GM18951 (cell line): ENCODE results near the gene ZNF93.

ENCODE experiments used
- POLR2A ChIP-seq: IDR thresholded peaks from 4 replicates; pipeline ENCODE4 v1.6.1; 2011; ENCODE audit warnings: mild to moderate bottlenecking; ENCODE audit not compliant: insufficient read length, insufficient read depth; ENCODE audit errors: extremely low read depth
- in situ Hi-C: fragments of 300-500 bp; cut with MboI; formaldehyde crosslinking; loops from one replicate; pipeline ENCODE4 v1.12.0; 2022; ENCODE audit warnings: low sequenced_read_pairs, mixed read lengths, inconsistent platforms; ENCODE audit not compliant: unreplicated experiment

The ZNF93 gene

DNA sequence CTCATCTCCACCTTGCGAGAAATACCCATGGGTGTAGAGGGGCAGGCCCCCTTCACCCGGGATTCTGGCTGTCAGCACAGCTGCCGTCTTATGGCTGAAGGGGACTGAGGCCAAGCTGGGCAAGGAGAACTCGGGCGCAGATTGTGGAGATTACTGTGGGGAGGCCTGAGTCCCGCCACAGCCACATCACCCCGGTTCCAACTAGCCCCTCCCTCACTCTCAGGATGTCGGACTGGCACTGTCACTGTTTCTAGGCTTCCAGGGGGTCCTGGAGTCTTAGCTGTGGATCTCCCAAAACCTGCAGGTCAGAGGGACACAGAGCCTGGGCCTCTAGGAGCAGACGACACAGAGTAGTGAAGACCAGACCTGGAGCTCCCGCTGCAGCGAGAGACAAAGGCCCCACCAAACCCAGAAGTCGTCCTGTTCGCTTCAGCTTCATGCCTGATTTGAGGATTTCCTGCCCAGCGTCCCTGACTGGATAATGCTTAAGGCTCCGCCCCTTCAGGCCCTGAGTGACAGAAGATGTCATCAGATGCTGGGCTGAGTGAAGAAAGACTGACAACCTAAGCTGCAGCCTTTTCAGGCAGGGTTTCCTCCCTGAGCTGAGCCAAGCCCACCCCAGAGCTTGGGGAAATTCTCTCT, 55.8 kb downstream of the ZNF93 start:
- in situ Hi-C loops: loop anchor here (25.0 kb wide), 1 partner anchor 419 kb away; the partner anchor contains the start of genes CILP2 and YJEFN3
- no peak for TF ChIP-seq POLR2A

DNA sequence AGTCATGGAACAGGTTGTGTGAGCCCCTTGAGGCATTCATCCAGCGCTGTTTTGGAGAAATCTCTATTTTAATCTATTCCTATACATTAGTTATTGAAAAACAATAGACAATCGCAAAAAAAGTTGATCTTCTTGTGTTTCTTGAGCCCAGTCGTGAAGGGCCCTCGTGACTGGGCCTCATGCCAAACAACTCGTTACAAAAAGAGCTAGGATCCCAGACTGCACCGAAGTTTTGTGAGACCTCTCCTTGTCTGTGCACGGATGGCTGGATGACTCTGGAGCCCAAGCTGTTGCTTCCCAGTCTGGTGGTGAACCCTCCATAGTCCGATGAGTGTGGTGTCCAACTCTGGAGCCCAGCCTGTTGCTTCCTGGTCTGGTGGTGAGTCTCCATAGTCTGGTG, 57.0 kb downstream of the ZNF93 start:
- in situ Hi-C loops: loop anchor here (25.0 kb wide), 1 partner anchor 420 kb away; the partner anchor contains the start of genes CILP2 and YJEFN3

DNA sequence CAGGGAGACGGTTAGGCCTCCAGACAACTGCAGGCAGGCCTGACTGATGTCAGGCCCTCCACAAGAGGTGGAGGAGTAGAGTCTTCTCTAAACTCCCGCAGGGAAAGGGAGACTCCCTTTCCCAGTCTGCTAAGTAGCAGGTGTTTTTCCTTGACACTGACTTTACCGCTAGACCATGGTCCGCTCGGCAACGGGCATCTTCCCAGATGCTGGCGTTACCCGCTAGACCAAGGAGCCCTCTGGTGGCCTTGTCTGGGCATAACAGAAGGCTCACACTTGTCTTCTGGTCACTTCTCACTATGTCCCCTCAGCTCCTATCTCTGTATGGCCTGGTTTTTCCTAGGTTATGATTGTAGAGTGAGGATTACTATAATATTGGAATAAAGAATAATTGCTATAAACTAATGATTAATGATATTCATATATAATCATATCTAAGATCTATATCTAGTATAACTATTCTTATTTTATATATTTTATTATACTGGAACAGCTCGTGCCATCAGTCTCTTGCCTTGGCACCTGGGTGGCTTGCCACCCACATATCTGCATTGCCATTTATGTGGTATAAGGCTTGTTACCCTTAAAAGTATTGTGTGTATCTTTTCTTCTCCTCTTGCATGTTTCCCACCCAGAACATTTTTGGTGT, 58.5 kb downstream of the ZNF93 start:
- in situ Hi-C loops: loop anchor here (25.0 kb wide), 1 partner anchor 422 kb away; the partner anchor contains the start of genes CILP2 and YJEFN3

DNA sequence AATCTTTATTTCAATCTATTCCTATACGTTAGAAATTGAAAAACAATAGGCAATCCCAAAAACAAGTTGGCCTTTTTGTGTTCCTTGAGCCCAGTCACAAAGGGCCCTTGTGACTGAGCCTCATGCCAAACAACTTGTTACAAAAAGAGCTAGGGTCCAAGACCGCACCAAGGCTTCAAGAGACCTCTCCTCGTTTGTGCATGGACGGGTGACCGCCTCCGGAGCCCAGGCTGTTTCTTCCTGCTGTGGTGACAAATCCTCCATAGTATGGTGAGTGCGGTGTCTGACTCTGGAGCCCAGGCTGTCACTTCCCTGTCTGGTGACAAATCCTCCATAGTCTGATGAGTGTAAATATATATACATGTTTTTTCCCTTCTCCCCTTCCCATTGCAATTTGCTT, 63.7 kb downstream of the ZNF93 start:
- no peak for TF ChIP-seq POLR2A
- in situ Hi-C loops: loop anchor here (25.0 kb wide), 1 partner anchor 427 kb away; the partner anchor contains the start of genes CILP2 and YJEFN3

DNA sequence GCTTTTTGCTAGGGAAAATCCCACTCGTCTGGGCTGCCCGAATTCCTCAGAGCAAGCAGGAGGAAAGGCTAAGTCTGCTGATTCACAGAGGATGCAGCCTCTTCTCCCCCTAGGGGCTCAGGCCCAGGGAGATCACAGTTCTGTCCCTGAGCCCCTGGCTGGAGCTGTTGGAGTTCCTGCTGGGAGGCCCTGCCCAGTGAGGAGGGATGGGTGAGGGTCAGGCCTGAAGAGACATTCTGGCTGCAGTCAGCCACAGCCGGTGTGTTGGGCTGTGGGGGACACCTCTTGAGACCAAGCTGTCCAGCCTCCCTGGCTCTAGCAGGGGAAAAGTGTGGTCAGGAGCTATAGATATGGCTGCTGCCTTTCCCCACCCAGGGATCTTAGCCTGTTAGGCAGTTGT, 65.4 kb downstream of the ZNF93 start:
- in situ Hi-C loops: loop anchor here (25.0 kb wide), 1 partner anchor 429 kb away; the partner anchor contains the start of genes CILP2 and YJEFN3

DNA sequence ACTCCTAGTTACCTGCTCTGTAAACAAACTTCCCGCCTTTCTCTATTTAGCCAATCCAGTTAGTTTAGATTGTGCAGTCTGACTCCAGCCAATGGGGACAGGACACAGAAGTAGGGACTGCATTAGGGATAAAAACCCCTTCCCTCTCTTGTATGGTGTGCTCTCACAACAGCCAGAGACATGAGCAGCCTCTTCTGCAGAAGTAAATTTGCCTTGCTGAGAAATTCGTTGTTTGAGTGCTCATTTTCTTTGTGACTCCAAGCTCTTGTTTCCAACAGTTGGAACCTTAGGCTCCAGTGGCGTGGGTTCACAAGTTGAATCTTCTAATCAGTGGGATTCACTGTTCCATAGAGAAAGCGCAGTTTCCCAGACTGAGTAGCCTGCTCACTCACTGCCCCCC, 66.1 kb downstream of the ZNF93 start:
- in situ Hi-C loops: loop anchor here (25.0 kb wide), 1 partner anchor 430 kb away; the partner anchor contains the start of genes CILP2 and YJEFN3
- TF ChIP-seq POLR2A: no peak
